Jurkat, Clone E6-1 (cell line): ENCODE measurements around the gene UBE2J2.

Experiments used
- DNase-seq: peaks from one replicate; pipeline ENCODE4 v3.0.0-alpha.2; 2011; ENCODE audit warnings: low read depth, low spot score
- H3K4me3 ChIP-seq: 2 replicates; pipeline ENCODE4 v1.5.1; 2011; ENCODE audit warnings: mild to moderate bottlenecking, low read length, control low read depth, moderate library complexity

Gene UBE2J2

DNA sequence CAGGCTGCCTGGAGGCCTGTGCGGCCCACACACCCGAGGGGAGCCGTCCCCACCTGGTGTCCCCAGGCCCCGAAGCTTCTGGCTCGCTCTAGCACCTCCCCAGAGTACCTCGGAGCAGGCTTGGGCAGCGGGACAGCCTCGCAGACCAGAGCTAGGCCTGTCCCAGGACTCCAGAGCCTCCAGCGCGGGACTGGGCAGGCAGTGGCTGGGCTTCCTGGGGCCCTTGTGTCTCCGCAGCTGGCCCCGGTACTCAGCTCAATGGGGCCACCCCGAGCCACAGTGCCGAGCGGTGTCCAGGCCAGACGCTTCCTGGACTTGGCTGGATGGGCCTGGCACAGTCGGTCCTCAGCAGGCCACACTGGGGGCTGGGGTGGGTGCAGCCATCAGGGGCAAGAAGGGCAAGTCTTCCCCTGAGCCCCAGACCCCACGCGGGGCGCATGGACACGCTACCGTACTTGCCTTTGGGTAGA lies 11.5 kb upstream of the UBE2J2 start:
- no peak for DNase-seq

DNA sequence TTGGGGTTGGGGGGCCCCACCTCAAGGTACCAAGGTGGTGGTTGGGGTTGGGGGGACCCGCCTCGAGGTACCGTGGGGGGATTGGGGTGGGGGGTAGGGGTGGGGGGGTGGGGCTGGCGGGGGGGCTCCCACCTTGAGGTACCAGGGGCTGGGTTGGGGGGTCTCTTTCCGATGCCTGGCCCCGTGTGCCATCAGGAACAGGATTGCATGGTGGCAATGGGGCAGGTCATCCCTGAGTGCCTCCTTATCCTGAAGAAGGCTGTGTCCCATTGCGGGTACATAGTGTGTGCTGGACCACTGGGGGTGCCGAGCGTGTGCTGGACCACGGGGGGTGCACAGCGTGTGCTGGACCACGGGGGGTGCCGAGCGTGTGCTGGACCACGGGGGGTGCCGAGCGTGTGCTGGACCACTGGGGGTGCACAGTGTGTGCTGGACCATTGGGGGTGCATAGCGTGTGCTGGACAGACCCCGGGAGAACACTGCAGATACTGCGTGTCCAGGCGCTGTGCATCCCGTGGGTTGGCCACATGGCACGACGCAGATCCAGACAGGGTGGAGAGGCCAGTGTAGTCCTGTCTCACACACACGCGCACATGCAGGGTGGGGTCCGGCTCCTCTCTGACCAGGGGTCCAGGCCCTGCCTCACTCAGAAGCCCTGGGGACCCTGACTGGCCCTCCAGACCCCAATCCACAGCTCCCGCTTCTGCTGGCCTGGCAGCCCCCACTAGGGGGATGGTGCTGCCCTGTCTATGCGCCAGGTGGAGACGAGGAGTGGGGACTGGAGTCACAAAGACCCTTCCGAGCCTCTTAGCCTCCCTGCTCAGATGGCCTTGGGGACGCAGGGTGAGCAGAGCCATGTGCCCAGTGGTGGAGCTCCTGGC lies 10.8 kb upstream of the UBE2J2 start:
- no peak for DNase-seq
- no peak overlapping the region for H3K4me3 ChIP-seq

More for the DNA sequence above, 11.5 kb upstream of the UBE2J2 start:
- no peak overlapping the region for H3K4me3 ChIP-seq

DNA sequence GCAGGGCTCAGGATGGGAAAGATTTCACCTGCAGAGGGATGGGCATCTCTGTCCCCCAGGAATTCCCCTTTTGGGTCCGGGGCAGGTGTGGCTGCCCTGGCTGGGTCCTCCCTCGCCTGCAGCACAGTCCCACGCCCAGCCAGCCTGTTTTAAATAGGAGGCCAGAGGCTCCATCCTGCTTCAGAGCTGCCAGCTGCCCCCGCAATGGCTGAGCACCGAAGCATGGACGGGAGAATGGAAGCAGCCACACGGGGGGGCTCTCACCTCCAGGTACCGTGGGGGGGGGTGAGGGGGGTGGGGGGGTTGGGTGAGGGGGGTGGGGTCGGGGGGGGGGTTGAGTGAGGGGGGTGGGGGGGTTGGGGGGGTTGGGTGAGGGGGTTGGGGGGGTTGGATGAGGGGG lies 10.2 kb upstream of the UBE2J2 start:
- no peak for DNase-seq
- H3K4me3 ChIP-seq: no peak overlapping the region

DNA sequence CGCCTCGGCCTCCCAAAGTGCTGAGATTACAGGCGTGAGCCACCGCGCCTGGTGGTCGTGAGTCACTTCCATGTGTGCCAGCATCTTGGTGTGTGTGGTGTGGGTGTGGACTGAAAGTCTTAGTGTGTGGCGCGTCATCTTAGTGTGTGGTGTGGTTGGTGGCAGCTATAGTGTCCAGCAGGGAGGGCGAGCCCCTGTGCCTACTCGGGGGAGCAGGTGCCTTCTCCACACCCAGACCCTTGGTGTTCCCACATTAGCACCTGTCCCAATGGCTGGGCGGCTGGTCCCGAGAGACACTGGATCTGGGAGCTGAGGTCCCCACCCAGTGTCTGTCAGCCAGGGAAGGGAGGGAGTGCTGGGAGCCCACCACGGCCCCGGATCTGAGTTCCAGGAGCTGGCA lies 9.3 kb upstream of the UBE2J2 start:
- no peak for DNase-seq
- no peak overlapping the region for H3K4me3 ChIP-seq

DNA sequence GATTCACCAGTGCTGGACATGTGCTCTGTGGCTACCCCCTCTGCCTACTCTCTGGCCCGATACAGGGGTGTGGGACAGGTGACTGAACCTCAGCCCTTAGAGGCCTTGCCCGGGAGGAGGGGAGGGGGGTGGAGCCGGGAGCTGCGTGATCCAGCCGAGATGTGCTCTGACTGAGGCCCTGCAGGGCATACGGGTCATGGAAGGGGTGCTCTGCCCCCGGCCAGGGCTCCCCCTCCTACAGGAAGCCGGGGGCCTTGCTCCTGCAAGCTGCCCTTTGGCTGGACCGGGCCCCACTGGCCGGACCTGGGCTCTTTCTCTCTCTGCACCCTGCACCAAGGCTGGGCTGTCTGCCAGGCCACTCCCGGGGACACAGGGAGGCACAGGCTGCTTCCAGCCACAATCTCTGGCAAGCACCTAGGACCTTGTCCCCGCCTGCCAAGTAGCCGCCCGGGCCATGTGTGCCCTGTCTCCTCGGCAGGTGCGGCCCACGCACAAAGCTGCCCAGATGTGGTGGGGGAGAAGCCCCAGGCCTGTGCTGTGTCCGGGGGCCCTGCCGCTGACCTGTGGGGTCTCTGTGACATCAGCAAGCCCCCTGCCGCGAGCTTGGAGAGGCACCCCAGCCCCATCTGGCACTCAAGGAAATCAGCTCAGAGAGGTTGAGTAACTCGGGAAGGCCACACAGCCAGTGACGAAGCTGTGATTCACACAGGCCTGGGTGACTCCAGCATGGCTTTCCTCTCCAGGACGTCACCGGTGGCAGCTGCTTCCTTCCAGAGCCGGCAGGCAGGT lies 8.1 kb upstream of the UBE2J2 start:
- no peak overlapping the region for H3K4me3 ChIP-seq
- no peak for DNase-seq

DNA sequence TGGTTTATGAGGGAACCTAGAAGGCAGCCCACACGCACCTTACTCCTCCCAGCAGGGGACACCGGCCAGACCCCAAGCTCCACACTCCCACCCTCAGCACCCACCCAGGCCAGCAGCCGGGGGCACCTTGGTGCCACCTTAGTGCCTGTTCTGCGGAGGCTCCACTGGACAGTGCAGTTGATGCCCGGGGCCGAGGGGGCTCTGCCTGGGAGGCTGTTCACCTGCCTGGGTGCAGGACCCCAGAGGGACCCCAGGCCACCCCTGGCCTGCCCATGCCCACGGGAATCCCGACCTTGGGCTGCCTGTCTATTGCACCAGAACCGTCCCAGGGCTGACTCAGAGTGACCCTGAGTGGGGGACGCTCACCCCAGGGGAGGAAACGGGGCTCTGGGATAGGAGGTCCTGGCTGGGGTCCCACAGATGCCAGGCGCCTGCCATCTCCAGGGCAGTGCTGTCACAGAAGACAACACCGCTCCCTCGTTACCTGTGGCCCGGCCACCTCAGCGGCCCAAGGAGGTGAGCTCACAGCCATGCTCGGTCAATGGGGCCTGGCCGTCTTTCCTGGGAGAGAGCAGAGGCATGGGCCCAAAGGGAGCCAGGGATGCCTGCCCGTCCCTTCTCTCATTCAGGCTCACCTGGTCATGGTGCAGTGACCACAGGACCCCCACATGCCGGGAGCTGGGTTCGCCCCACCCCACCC lies 7.3 kb upstream of the UBE2J2 start:
- H3K4me3 ChIP-seq: no peak overlapping the region
- no peak for DNase-seq

DNA sequence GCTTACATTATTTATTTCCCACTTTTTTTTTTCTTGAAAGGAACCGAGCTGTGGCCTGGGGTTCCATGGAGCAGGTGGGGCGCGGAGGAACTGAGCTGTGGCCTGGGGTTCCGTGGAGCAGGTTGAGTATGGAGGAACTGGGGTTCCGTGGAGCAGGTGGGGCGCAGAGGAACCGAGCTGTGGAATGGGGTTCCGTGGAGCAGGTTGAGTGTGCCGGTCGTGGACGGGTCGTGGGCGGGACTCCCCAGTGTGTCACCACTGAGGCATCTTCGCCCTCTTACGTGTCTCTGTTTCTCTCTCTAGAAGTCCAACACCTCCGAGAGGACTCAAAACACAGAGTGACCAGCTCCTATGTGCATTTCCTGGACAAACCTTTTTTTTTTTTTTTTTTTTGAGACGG lies 5.4 kb upstream of the UBE2J2 start:
- H3K4me3 ChIP-seq: no peak overlapping the region
- DNase-seq: no peak

DNA sequence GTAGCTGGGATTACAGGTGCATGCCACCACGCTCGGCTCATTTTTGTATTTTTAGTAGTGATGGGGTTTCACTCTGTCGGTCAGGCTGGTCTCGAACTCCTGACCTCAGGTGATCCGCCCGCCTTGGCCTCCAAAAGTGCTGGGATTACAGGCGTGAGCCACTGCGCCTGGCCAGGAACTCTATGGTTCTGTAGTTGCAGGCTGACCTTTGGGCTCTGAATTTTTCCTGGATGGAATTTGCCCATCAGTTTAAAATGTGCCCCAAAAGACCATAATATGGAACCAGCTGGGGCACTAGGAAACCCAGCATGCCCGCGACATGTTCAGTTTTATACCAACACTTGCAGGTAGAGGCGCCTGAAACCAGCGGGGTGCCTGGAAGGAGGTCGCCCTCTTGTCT lies 5.0 kb upstream of the UBE2J2 start:
- no peak for DNase-seq
- no peak overlapping the region for H3K4me3 ChIP-seq

DNA sequence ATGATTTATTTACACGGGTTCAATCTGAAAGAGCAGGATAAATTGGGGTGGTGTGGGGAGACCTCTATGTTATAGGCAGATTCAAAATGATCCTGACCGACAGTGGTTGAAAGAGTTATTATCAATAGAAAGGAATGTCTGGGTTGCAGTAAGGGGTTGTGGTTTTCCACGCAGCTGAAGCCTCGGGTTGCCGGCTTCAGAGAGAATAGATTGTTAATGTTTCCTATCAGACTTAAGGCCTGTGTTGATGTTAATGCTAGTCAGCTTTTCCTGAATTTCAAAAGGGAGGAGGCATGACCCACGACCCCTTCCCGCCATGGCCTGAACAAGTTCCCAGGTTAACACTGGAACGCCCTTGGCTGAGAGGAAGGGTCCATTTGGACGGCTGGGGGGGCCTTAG lies 2.2 kb upstream of the UBE2J2 start:
- no peak for DNase-seq
- H3K4me3 ChIP-seq: no peak overlapping the region

DNA sequence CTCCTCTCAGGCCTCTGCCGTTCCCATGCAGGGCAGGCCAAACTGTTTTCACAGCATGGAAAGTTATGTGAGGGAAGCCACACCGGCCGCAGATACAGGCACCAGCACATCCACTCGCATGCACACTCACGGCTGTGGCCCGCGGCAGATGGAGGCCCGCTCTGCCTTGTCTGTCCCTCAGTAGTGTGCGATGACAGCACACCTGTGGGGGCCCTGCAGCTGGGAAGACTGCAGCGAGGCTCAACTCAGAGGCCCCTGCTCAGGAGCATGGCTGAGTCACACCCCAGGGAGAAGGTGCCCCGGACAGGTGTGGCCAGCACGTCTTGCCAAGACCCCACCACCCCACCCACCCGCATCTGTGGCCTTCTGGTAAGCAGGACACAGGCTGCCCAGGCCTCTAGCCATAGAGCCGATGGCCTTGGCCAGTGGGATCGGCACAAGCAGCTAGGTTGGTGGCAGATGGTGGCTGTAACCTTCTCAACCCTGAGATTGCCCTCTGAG lies 1.3 kb upstream of the UBE2J2 start:
- H3K4me3 ChIP-seq: peak overlapping the region; percentile 64
- no peak for DNase-seq

DNA sequence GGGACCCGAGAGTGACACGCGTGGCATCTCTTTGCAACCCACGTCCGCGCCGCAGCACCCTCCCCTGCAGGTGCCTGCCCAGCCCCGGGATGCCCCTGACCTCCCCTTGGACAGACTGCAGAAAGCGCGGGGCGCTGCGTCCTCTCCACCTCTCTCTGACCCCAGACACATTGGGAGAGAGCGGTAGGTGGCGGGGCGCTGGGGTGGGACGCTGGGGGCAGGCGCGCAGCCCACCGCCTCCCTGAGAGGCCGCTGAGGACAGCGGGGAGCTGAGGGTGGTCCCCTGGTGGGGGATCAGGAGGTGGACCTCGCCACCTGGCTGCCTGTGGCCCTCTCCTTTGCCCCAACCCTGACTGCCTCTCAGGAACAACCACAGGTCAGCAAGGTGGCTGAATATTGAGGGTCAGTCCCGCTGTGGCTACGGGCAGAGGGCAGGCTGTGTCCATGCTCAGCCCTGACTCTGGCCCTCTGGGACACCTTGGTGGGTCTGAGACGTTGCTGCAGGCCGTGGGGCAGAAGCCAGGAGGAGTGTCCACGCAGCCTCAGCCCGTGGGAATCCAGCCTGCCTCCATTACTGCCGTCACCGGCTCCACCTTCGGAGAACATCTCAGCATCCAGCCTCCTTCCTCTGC lies 761 bp upstream of the UBE2J2 start:
- no peak for DNase-seq
- H3K4me3 ChIP-seq: peak overlapping the region; percentile 64

DNA sequence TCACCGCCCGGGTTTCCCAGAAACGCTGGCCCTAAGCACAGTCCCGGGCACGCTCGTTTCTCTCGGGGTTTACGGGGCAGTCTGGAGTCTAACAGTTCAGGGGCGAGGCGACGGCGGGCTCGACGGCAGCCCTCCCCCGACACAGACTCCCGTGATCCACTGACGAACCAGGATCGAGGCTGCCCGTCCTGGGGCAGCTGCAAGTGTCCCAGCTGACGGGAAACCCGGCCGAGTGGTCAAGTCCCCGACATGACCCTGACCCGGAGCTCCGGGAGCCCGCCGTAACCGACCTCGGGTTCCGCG lies 494 bp downstream of the UBE2J2 start:
- no peak for DNase-seq
- H3K4me3 ChIP-seq: peak overlapping the region; percentile 86

DNA sequence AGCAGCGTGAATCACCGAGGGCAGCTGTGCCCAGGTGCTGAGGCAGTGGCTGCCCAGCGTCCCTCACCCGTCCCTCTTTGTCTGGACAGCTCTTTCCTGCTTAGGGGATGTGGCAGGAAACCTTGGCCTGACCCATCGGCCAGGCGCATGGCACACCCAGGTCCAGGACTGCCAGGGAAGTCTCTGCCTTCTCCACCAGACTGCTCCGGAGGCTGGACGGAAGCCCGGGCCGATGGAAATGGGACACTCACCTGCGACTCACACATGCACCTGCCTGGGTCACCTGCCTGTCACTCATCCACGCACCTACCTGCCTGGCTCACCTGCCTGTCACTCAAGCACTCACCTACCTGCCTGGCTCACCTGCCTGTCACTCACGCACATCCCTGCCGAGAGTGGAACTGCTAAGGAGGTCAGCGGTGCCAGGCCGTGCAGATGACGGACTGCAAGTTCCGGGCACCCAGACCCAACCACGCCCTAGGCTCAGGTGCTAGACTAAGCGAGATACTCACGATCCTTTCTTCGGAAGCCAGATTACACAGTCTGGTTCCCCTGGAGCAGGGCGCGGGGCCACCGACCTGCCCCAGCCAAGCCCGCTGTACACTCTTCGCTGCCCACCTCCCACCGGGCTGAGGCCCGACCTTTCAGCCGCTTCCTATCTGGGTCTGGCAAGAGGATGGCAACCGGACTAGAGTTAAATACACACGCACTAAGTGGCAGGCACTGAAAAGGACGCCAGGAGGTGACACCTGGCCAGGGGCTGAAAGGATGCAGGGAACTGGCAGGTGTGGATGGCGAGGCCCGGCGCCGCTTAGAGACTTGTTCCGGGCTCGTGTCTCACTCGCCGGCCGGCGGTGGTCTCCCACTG lies 1.1 kb downstream of the UBE2J2 start:
- H3K4me3 ChIP-seq: peak overlapping the region; percentile 86

DNA sequence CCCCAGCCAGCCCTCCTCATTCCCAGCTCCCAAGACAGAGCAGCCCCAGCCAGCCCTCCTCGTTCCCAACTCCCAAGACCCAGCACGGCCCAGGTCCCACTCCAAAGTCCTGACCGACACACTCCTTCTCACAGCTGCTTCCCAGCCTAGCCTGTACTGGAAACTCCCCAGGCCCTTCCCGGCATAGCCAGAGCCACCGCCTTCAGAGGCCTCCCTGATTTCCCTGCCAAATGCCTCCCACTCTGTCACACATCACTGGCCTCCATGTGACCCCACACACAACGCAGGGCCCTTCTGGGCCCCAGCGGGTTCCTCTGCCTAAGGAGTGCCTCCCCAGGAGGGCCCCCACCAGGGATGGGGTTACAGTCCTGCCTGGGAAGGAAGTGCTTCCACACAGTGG lies 2.8 kb downstream of the UBE2J2 start:
- DNase-seq: no peak
- no peak overlapping the region for H3K4me3 ChIP-seq

More for the DNA sequence above, 1.1 kb downstream of the UBE2J2 start:
- DNase-seq: no peak

DNA sequence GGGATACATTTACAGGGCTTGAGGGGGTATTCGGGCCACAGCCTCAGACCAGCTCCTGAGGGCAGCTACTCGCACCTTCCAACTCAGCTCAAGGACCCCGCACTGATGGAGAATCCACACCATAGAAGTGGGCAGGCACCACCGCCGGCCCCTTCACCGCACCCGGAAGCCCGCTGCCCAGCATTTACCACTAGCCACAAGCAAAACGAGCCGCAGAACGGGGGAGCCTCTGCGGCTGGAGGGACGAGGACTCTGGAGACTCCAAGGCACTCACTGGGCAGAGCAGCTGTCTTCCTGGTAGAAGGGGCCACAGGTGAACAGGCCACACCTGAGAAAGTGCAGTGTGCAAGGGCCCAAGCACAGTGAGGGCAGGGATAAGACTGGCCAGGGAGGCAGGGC lies 5.4 kb downstream of the UBE2J2 start:
- DNase-seq: no peak
- no peak overlapping the region for H3K4me3 ChIP-seq

DNA sequence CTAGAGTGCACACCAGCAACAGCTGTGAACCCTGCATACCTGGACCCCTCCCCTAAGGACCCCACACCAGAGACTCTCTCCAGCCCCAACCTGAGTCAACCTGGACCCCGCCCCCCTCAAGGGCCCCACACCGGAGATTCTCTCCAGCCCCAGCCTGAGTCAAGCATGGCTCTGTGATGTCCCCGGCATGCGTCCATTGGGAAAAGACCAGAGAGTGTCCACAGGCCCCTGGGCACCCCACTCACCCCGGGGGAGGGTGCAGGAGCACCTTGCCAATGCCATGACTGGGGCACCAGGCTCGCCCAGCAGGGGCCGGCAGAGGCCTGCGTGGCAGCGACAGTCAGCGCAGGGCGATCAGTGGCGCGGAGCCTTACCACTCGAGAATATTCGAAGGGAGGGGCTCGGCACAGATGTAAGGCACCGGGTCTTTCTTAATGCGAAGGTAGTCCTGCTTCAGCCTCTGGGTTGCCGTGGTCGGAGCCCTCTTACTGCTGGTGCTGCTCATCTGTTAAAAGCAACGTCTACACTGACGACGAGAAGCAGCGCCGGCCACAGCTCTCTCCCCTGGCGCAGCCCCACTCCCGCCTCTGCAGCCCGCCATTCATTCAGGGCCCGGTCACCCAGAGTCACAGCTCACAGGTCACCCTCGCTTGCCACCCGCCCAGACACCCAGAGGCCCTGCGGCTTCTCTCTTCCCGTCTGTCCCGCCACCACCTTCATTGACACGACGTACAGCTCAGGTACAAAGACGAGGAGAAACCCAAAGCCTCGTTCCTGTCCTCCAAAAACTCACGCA lies 6.0 kb downstream of the UBE2J2 start:
- no peak for DNase-seq

DNA sequence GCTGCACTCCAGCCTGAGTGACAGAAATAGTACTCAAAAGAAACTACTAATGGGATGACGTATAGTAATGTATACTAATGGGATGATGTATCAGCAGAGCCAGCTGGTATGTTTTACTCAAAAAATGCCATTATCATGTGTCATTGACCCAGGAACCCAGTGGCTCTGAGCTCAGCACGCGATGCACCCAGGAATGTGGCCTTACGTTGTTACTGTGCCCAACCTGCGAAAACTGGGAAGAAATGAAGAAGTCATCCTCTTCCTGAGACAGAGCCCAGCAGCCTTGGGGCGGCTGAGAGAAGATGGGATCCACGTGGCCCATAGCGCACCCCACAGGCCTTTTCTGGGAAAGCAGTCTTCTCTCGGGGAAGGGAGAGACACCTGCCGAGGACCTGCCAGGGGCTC lies 8.8 kb downstream of the UBE2J2 start:
- DNase-seq: no peak
- no peak overlapping the region for H3K4me3 ChIP-seq

More for the DNA sequence above, 6.0 kb downstream of the UBE2J2 start:
- H3K4me3 ChIP-seq: no peak overlapping the region

DNA sequence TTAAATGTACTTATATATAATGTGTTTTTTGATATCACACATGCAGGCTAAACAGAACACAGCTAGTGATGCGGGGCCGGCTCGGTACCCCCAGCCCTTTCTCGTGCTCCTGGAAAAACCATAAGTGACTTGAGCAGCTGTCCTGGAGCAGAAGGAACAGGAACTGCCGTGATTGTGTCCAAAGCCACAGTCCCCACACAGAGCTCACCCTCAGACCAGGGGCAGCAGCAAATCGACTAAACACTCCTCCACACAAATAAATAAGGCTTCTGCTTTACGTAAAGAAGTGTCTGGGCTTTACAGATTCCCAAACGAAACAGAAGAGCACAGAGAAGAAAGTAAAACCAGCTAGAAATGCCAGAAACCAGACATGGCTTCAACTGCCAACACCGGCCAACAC lies 9.6 kb downstream of the UBE2J2 start:
- DNase-seq: no peak
- no peak overlapping the region for H3K4me3 ChIP-seq
